Measurements from ENCODE around the gene CDK14. TPM values are rescaled to one million over a fixed set of nuclear protein-coding genes. Genes with fewer than 3 reads are reported as not detected.

The CDK14 gene
- polyA plus RNA-seq, 3 donors, result 1.7 to 2.5 (median 2.1) TPM

- intact Hi-C loops (cut with micrococcal nuclease), result no loop called here
- Histone ChIP-seq H3K36me3 (replicated peaks in 1 of 2; ENCODE audit: control insufficient read depth in 1 of 2, insufficient read depth in 2 of 2, low read length in 2 of 2) (no peaks in the 10 kb centered on the region), H3K4me2 (replicated peaks; ENCODE audit: extremely low read depth, low read length, poor library complexity, severe bottlenecking) (no peak overlapping the region), H3K79me2 (ENCODE audit: insufficient read depth, low read length) (peaks cover 4% of the 10 kb centered on the region), H4K20me1 (ENCODE audit: insufficient read depth, low read length) (no peaks in the 10 kb centered on the region), H3K9me3 (replicated peaks in 1 of 2; ENCODE audit: control insufficient read depth in 1 of 2, insufficient read depth in 1 of 2, low read length in 2 of 2) (no peaks in the 10 kb centered on the region), H3K27me3 (ENCODE audit: control insufficient read depth in 2 of 2, insufficient read depth in 2 of 2, low read length in 2 of 2) (no peaks in the 10 kb centered on the region), H3K4me3 (replicated peaks in 1 of 3; ENCODE audit: low read depth in 2 of 3, low read length in 3 of 3) (no peak overlapping the region), H3K9ac (ENCODE audit: insufficient read depth, low read length, poor library complexity, severe bottlenecking) (no peak overlapping the region), H3K27ac (ENCODE audit: low read depth in 1 of 2, low read length in 2 of 2) (no peak overlapping the region), H3K4me1 (ENCODE audit: control insufficient read depth in 1 of 2, insufficient read depth in 2 of 2, low read length in 2 of 2) (no peaks in the 10 kb centered on the region), H2AFZ (ENCODE audit: insufficient read depth, low read depth, low read length, poor library complexity, severe bottlenecking) (no peak overlapping the region)
- DNase-seq, result no peak
- Mint-ChIP-seq H3K4me3 (no peak overlapping the region), H3K9me3 (peaks cover 0 to 2% (median 0%) of the 10 kb centered on the region in 7 donors), H3K36me3 (peaks cover 3 to 4% of the 10 kb centered on the region in 2 donors), H3K27ac (no peak overlapping the region), H3K4me1 (peaks cover 10% of the 10 kb centered on the region), H3K27me3 (ENCODE audit: low read depth in 3 of 3) (no peaks in the 10 kb centered on the region)
- TF ChIP-seq CTCF (IDR thresholded peaks at IDR 0.05), result no peak
- no CpG with 5 or more reads among the region's 1 CpG for WGBS (ENCODE audit: insufficient coverage)
Measured at GRCh38 chr7:90674625-90675024, 78.5 kb downstream of the CDK14 start.

GRCh38 chr7:90675982-90676381 lies 79.9 kb downstream of the CDK14 start:
- Histone ChIP-seq H3K27ac (ENCODE audit: low read depth in 1 of 2, low read length in 2 of 2) (no peak overlapping the region), H3K4me1 (ENCODE audit: control insufficient read depth in 1 of 2, insufficient read depth in 2 of 2, low read length in 2 of 2) (no peaks in the 10 kb centered on the region), H3K4me2 (replicated peaks; ENCODE audit: extremely low read depth, low read length, poor library complexity, severe bottlenecking) (no peak overlapping the region), H3K9ac (ENCODE audit: insufficient read depth, low read length, poor library complexity, severe bottlenecking) (no peak overlapping the region), H2AFZ (ENCODE audit: insufficient read depth, low read depth, low read length, poor library complexity, severe bottlenecking) (no peak overlapping the region), H3K27me3 (ENCODE audit: control insufficient read depth in 2 of 2, insufficient read depth in 2 of 2, low read length in 2 of 2) (no peaks in the 10 kb centered on the region), H3K4me3 (replicated peaks in 1 of 3; ENCODE audit: low read depth in 2 of 3, low read length in 3 of 3) (no peak overlapping the region), H3K79me2 (ENCODE audit: insufficient read depth, low read length) (peaks cover 4% of the 10 kb centered on the region), H4K20me1 (ENCODE audit: insufficient read depth, low read length) (no peaks in the 10 kb centered on the region), H3K9me3 (replicated peaks in 1 of 2; ENCODE audit: control insufficient read depth in 1 of 2, insufficient read depth in 1 of 2, low read length in 2 of 2) (no peaks in the 10 kb centered on the region), H3K36me3 (replicated peaks in 1 of 2; ENCODE audit: control insufficient read depth in 1 of 2, insufficient read depth in 2 of 2, low read length in 2 of 2) (no peaks in the 10 kb centered on the region)
- intact Hi-C loops (cut with micrococcal nuclease), result no loop called here
- no peaks in the 10 kb centered on the region for H3K36me3 Mint-ChIP-seq
- no peak for TF ChIP-seq CTCF (IDR thresholded peaks at IDR 0.05)
- H3K27me3 Mint-ChIP-seq (ENCODE audit: low read depth in 3 of 3), result no peaks in the 10 kb centered on the region
- H3K4me3 Mint-ChIP-seq, result no peak overlapping the region
- H3K9me3 Mint-ChIP-seq, result peaks cover 0 to 2% (median 0%) of the 10 kb centered on the region in 7 donors
- H3K4me1 Mint-ChIP-seq, result peaks cover 8% of the 10 kb centered on the region
- H3K27ac Mint-ChIP-seq, result no peak overlapping the region
- no peak for DNase-seq
- WGBS (ENCODE audit: insufficient coverage), result 80% methylated on average over 2 of the region's 3 CpGs
